SK-N-SH (cell line): ENCODE measurements around the gene SPRR1A. TPM values are rescaled to one million over a fixed set of nuclear protein-coding genes. Genes with fewer than 3 reads are reported as not detected.

Experiments
- CTCF ChIA-PET: fragments of 300-600, 350-600 bp; formaldehyde crosslinking; extraction: SDS; loops from one replicate; lab custom pipeline; 2021; lab: Yijun Ruan, JAX
- POLR2A ChIA-PET: fragments of 350-600 bp; sonication (Branson Sonifier 250); formaldehyde crosslinking; extraction: SDS; loops from one replicate; lab custom pipeline; 2020; ENCODE audit warnings: antibody characterized with exemption, inconsistent platforms; lab: Yijun Ruan, JAX
- DNase-seq: peaks from one replicate; pipeline ENCODE4 v3.0.0; 2012
- H2AFZ ChIP-seq: fragments of 200-600 bp; sonication (generic); 2 replicates; pipeline ENCODE4 v1.8.1; 2016; ENCODE audit warnings: antibody characterized with exemption, mild to moderate bottlenecking, low read depth
- H3F3A ChIP-seq: fragments of 200-600 bp; sonication (generic); replicated peaks from 2 replicates; pipeline ENCODE3; 2016; ENCODE audit warnings: antibody characterized with exemption, mild to moderate bottlenecking; ENCODE audit not compliant: insufficient read depth
- H3K27ac ChIP-seq, 2 experiments: fragments of 200-500 bp in 1 of 2; fragments of 200-600 bp in 1 of 2; sonication (Bioruptor generic) in 1 of 2; sonication (generic), shearing (Covaris generic) in 1 of 2; 2 replicates each; pipeline versions ENCODE4 v1.5.1 to v1.6.1; 2014 to 2016; ENCODE audit warnings: low read depth in 2 of 2, inconsistent platforms in 1 of 2, low read length in 1 of 2, mild to moderate bottlenecking in 1 of 2, mixed read lengths in 1 of 2
- H3K27me3 ChIP-seq: fragments of 200-600 bp; sonication (generic), shearing (Covaris generic); 2 replicates; pipeline ENCODE4 v1.6.1; 2016; ENCODE audit warnings: mixed run types; ENCODE audit not compliant: insufficient read depth
- H3K36me3 ChIP-seq, 2 experiments: fragments of 200-500 bp in 1 of 2; fragments of 200-600 bp in 1 of 2; sonication (Bioruptor generic) in 1 of 2; sonication (generic) in 1 of 2; replicated peaks in 1 of 2; 2 replicates each; pipeline versions ENCODE3 to v1.5.1; 2014 to 2016; ENCODE audit warnings: low read length in 1 of 2, mild to moderate bottlenecking in 1 of 2; ENCODE audit not compliant: insufficient read depth in 2 of 2, control insufficient read depth in 1 of 2
- H3K4me1 ChIP-seq, 2 experiments: fragments of 200-500 bp in 1 of 2; fragments of 200-600 bp in 1 of 2; sonication (Bioruptor generic) in 1 of 2; sonication (generic), shearing (Covaris generic) in 1 of 2; 2 replicates each; pipeline versions ENCODE4 v1.5.1 to v1.6.1; 2014 to 2016; ENCODE audit warnings: low read depth in 1 of 2, low read length in 1 of 2, mixed run types in 1 of 2; ENCODE audit not compliant: insufficient read depth in 2 of 2, control insufficient read depth in 1 of 2
- H3K4me2 ChIP-seq: fragments of 200-600 bp; sonication (generic), shearing (Covaris generic); 2 replicates; pipeline ENCODE4 v1.6.1; 2017; ENCODE audit warnings: mixed run types
- H3K4me3 ChIP-seq, 2 experiments: fragments of 200-500 bp in 1 of 2; fragments of 200-600 bp in 1 of 2; sonication (Bioruptor generic) in 1 of 2; sonication (generic), shearing (Covaris generic) in 1 of 2; 2 replicates each; pipeline versions ENCODE4 v1.5.1 to v1.8.1; 2014 to 2016; ENCODE audit warnings: low read depth in 2 of 2, inconsistent platforms in 1 of 2, low read length in 1 of 2, mild to moderate bottlenecking in 1 of 2, mixed read lengths in 1 of 2, moderate library complexity in 1 of 2
- H3K79me2 ChIP-seq: fragments of 200-600 bp; sonication (generic); 2 replicates; pipeline ENCODE4 v1.8.1; 2017; ENCODE audit warnings: mild to moderate bottlenecking; ENCODE audit not compliant: insufficient read depth
- H3K9ac ChIP-seq: fragments of 200-600 bp; sonication (generic); 2 replicates; pipeline ENCODE4 v1.6.1; 2017; ENCODE audit warnings: mixed run types
- H3K9me2 ChIP-seq: fragments of 200-600 bp; sonication (generic); 2 replicates; pipeline ENCODE4 v1.6.1; 2017; ENCODE audit warnings: mixed run types
- H3K9me3 ChIP-seq: fragments of 200-600 bp; sonication (generic); 2 replicates; pipeline ENCODE4 v1.6.1; 2017; ENCODE audit warnings: mixed run types, mild to moderate bottlenecking, moderate library complexity
- H4K20me1 ChIP-seq: fragments of 200-600 bp; sonication (generic); 2 replicates; pipeline ENCODE4 v1.6.1; 2017; ENCODE audit warnings: mild to moderate bottlenecking, mixed run types; ENCODE audit not compliant: insufficient read depth
- CTCF ChIP-seq: fragments of 200-600 bp; sonication (generic); IDR thresholded peaks from 2 replicates; pipeline ENCODE4 v1.6.1; 2017; ENCODE audit warnings: antibody characterized with exemption, mild to moderate bottlenecking, moderate library complexity
- FOSL2 ChIP-seq: IDR thresholded peaks from 2 replicates; pipeline ENCODE4 v1.4.0; 2012; ENCODE audit warnings: low read depth, mild to moderate bottlenecking, moderate library complexity, borderline replicate concordance
- FOXJ3 ChIP-seq: sonication (generic); formaldehyde crosslinking; IDR thresholded peaks from 2 replicates; pipeline ENCODE4 v1.5.1; 2020; ENCODE audit warnings: mild to moderate bottlenecking, missing genetic modification reagents
- FOXM1 ChIP-seq: IDR thresholded peaks from 2 replicates; pipeline ENCODE4 v1.4.0; 2012; ENCODE audit warnings: low read depth, mild to moderate bottlenecking
- GABPA ChIP-seq: IDR thresholded peaks from 2 replicates; pipeline ENCODE4 v1.4.0; 2012; ENCODE audit warnings: low read depth, mild to moderate bottlenecking
- IRF3 ChIP-seq: fragments of 150-350 bp; IDR thresholded peaks from 2 replicates; pipeline ENCODE4 v1.6.1; 2016; ENCODE audit warnings: mild to moderate bottlenecking, low read depth, low read length
- JUND ChIP-seq: IDR thresholded peaks from 2 replicates; pipeline ENCODE4 v1.4.0; 2012
- MAX ChIP-seq: IDR thresholded peaks from 2 replicates; pipeline ENCODE4 v1.4.0; 2012; ENCODE audit warnings: low read depth
- NRF1 ChIP-seq: IDR thresholded peaks from 2 replicates; pipeline ENCODE4 v1.6.1; 2012; ENCODE audit warnings: low read depth, mild to moderate bottlenecking, low read length
- PBX3 ChIP-seq: IDR thresholded peaks from 2 replicates; pipeline ENCODE4; 2012
- POLR2AphosphoS5 ChIP-seq: IDR thresholded peaks from 2 replicates; pipeline ENCODE4 v1.6.1; 2012; ENCODE audit warnings: low read depth, low read length
- RAD21 ChIP-seq: IDR thresholded peaks from 2 replicates; pipeline ENCODE4 v1.6.1; 2012; ENCODE audit warnings: mild to moderate bottlenecking, low read length
- RCOR1 ChIP-seq: fragments of 150-350 bp; IDR thresholded peaks from 2 replicates; pipeline ENCODE4 v1.6.1; 2017; ENCODE audit warnings: antibody characterized with exemption, low read length
- RFX5 ChIP-seq: IDR thresholded peaks from 2 replicates; pipeline ENCODE4 v1.6.1; 2012; ENCODE audit warnings: mild to moderate bottlenecking, improper control_type of control experiment, low read length
- SIN3A ChIP-seq: IDR thresholded peaks from 2 replicates; pipeline ENCODE4 v1.6.1; 2012; ENCODE audit warnings: low read depth, mild to moderate bottlenecking, low read length, moderate library complexity, borderline replicate concordance
- SMC3 ChIP-seq: IDR thresholded peaks from 2 replicates; pipeline ENCODE4 v1.6.1; 2012; ENCODE audit warnings: low read depth, low read length, improper control_type of control experiment
- YY1 ChIP-seq: IDR thresholded peaks from 2 replicates; pipeline ENCODE4 v1.4.0; 2012; ENCODE audit warnings: low read depth, mild to moderate bottlenecking
- polyA plus RNA-seq, 3 experiments: library from polyadenylated mRNA; depleted of rRNA; stranded (reverse); fragments of >200 nt; gene quantifications; 2 replicates each; pipeline ENCODE4 v1.2.3, GENCODE V29; 2012
- TF ChIP-seq, protein P1 (sequence below): IDR thresholded peaks from 2 replicates; pipeline ENCODE4 v1.6.1; 2012; ENCODE audit warnings: mild to moderate bottlenecking, low read depth, low read length, moderate library complexity
- TF ChIP-seq, protein P2 (sequence below): IDR thresholded peaks from 2 replicates; pipeline ENCODE4 v1.4.0; 2012; ENCODE audit warnings: low read depth, borderline replicate concordance

Gene SPRR1A
- polyA plus RNA-seq, 1 of the 3 experiments (the other 2 are of a cell fraction), result not detected

DNA sequence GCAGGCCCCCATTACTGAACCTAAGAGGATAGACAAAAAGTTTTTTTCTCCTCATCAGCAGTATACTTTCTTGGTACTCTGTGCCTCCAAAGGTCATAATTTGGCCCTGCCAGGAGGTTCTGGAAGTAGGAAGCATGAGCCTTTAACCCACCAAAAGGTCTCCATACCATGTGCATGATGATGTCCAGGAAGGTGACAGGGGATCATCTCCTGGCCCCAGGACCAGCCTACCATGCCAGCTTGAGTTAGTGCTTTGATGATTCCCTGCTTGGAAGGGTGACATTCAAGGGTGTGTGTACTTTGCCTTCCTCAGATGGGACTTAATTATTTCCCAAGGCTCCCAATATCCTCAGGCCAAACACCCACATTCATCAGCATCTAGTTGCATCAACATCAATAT is 6.3 kb upstream of the SPRR1A start:
- POLR2A ChIA-PET, result no interaction called here
- Histone ChIP-seq H3K4me3 (no peak overlapping the region), H3K4me1 (no peaks in the 10 kb centered on the region), H3K9me2 (no peaks in the 10 kb centered on the region), H3K9ac (no peak overlapping the region), H3K79me2 (no peaks in the 10 kb centered on the region), H4K20me1 (no peaks in the 10 kb centered on the region), H3K4me2 (no peak overlapping the region), H3K9me3 (no peaks in the 10 kb centered on the region), H3K36me3 (no peaks in the 10 kb centered on the region), H3K27me3 (no peaks in the 10 kb centered on the region), H3F3A (no peaks in the 10 kb centered on the region), H3K27ac (no peak overlapping the region), H2AFZ (no peak overlapping the region)
- TF ChIP-seq, protein P1, sequence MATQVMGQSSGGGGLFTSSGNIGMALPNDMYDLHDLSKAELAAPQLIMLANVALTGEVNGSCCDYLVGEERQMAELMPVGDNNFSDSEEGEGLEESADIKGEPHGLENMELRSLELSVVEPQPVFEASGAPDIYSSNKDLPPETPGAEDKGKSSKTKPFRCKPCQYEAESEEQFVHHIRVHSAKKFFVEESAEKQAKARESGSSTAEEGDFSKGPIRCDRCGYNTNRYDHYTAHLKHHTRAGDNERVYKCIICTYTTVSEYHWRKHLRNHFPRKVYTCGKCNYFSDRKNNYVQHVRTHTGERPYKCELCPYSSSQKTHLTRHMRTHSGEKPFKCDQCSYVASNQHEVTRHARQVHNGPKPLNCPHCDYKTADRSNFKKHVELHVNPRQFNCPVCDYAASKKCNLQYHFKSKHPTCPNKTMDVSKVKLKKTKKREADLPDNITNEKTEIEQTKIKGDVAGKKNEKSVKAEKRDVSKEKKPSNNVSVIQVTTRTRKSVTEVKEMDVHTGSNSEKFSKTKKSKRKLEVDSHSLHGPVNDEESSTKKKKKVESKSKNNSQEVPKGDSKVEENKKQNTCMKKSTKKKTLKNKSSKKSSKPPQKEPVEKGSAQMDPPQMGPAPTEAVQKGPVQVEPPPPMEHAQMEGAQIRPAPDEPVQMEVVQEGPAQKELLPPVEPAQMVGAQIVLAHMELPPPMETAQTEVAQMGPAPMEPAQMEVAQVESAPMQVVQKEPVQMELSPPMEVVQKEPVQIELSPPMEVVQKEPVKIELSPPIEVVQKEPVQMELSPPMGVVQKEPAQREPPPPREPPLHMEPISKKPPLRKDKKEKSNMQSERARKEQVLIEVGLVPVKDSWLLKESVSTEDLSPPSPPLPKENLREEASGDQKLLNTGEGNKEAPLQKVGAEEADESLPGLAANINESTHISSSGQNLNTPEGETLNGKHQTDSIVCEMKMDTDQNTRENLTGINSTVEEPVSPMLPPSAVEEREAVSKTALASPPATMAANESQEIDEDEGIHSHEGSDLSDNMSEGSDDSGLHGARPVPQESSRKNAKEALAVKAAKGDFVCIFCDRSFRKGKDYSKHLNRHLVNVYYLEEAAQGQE, result no peak
- TF ChIP-seq JUND (no peak), CTCF (no peak), RFX5 (no peak), NRF1 (no peak), GABPA (no peak), SIN3A (no peak), FOXJ3 (CRISPR knock-in tag) (no peak), FOSL2 (no peak), IRF3 (no peak), MAX (no peak), FOXM1 (no peak), SMC3 (no peak), POLR2AphosphoS5 (no peak), RCOR1 (no peak), PBX3 (no peak), RAD21 (no peak), YY1 (no peak)
- TF ChIP-seq, protein P2, sequence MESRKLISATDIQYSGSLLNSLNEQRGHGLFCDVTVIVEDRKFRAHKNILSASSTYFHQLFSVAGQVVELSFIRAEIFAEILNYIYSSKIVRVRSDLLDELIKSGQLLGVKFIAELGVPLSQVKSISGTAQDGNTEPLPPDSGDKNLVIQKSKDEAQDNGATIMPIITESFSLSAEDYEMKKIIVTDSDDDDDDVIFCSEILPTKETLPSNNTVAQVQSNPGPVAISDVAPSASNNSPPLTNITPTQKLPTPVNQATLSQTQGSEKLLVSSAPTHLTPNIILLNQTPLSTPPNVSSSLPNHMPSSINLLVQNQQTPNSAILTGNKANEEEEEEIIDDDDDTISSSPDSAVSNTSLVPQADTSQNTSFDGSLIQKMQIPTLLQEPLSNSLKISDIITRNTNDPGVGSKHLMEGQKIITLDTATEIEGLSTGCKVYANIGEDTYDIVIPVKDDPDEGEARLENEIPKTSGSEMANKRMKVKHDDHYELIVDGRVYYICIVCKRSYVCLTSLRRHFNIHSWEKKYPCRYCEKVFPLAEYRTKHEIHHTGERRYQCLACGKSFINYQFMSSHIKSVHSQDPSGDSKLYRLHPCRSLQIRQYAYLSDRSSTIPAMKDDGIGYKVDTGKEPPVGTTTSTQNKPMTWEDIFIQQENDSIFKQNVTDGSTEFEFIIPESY, result no peak
- CTCF ChIA-PET, result no interaction called here
- DNase-seq, result no peak
